Muscle layer of duodenum (tissue), 2 donors: ENCODE measurements around the gene RPP14.
"Not testable (repeated sequence)": the region's sequence is repeated elsewhere in the genome, so short reads cannot be mapped to it uniquely, and the experiment has no call there.

ENCODE experiments used
- H3K27ac ChIP-seq: one replicate; pipeline ENCODE4 v1.7.0; 2013; ENCODE audit warnings: mild to moderate bottlenecking, low read length
- H3K27me3 ChIP-seq: one replicate; pipeline ENCODE4 v1.7.0; 2013; ENCODE audit warnings: low read depth, mild to moderate bottlenecking, control low read depth, low read length
- H3K36me3 ChIP-seq, 2 donors: one replicate each; pipeline ENCODE4 v1.7.0; 2013; ENCODE audit warnings: low read length in 2 of 2, control low read depth in 1 of 2, mild to moderate bottlenecking in 1 of 2; ENCODE audit not compliant: insufficient read depth in 2 of 2, control insufficient read depth in 1 of 2
- H3K4me1 ChIP-seq, 2 donors: one replicate each; pipeline ENCODE4 v1.7.0; 2013; ENCODE audit warnings: low read length in 2 of 2, mild to moderate bottlenecking in 2 of 2, control low read depth in 1 of 2, moderate library complexity in 1 of 2; ENCODE audit not compliant: insufficient read depth in 2 of 2, control insufficient read depth in 1 of 2
- H3K4me3 ChIP-seq, 2 donors: one replicate each; pipeline ENCODE4 v1.7.0; 2013; ENCODE audit warnings: low read length in 2 of 2, low read depth in 1 of 2, mild to moderate bottlenecking in 1 of 2
- H3K9me3 ChIP-seq, 2 donors: one replicate each; pipeline ENCODE4 v1.7.0; 2013; ENCODE audit warnings: low read length in 2 of 2, control low read depth in 1 of 2, mild to moderate bottlenecking in 1 of 2; ENCODE audit not compliant: control insufficient read depth in 1 of 2
- donor health status: healthy.

The RPP14 gene

DNA sequence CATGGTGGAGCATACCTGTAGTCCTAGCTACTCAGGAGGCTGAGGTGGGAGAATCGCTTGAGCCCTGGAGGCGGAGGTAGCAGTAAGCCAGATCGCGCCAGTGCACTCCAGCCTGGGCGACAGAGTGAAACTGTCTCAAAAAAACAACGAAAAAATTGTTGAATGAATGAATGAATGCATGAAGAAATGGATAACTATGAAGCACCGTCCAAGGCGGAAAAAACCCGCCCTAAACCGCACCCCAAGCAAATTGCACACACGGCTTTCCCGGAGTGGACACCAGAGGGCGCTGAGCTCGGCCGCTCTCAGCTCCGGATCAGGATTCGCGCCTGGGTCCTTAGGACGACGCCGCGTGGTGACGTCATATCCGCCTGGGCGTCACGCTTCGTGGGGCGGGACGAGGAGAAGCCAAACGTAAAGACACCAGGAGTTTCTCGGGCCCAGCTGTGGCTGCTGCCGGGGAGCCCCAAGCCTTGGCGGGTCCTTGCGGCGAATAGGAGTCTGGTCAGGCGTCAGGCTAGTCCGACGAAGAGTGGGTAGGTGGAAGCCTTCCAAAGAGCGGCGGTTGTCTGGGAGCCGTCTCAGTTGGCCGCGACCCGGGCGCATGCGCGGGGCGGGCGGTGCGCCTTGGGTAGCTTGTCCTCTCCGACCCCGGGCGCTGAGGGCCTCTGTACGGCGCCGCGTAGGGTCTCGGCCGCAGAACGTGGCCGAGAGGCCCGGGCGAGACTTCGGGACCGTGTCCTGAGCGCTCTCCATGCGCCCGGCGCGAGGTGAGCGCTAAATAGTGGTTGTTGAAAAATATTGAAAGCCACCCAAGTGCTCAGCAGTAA lies at the start of gene RPP14, which contains the start of gene HTD2:
Gene RPP14 (plus strand): TSS at position 364 of the 830 bp plus-strand sequence. CDS start 4,085 bp downstream, outside the sequence.
Gene HTD2 (plus strand): TSS at position 639 of the 830 bp plus-strand sequence. CDS start 11,094 bp downstream, outside the sequence.
- Histone ChIP-seq H3K9me3 (no peaks in the 10 kb centered on the region), H3K36me3 (peaks cover 0 to 10% of the 10 kb centered on the region in 2 donors), H3K4me1 (peaks cover 14 to 30% of the 10 kb centered on the region in 2 donors), H3K27ac (peak within 1 kb of the TSS; percentile 97), H3K27me3 (no peaks in the 10 kb centered on the region), H3K4me3 (peak within 1 kb of the TSS; percentile 82 to 98)

GRCh38 chr3:58256511-58256910 lies 49.5 kb upstream of the RPP14 start:
- H3K36me3 ChIP-seq, result peaks cover 4 to 26% of the 10 kb centered on the region in 2 donors
- no peak overlapping the region for H3K4me3 ChIP-seq
- peaks cover 0 to 6% of the 10 kb centered on the region in 2 donors for H3K4me1 ChIP-seq
- no peaks in the 10 kb centered on the region for H3K9me3 ChIP-seq
- no peaks in the 10 kb centered on the region for H3K27me3 ChIP-seq
- no peak overlapping the region for H3K27ac ChIP-seq

DNA sequence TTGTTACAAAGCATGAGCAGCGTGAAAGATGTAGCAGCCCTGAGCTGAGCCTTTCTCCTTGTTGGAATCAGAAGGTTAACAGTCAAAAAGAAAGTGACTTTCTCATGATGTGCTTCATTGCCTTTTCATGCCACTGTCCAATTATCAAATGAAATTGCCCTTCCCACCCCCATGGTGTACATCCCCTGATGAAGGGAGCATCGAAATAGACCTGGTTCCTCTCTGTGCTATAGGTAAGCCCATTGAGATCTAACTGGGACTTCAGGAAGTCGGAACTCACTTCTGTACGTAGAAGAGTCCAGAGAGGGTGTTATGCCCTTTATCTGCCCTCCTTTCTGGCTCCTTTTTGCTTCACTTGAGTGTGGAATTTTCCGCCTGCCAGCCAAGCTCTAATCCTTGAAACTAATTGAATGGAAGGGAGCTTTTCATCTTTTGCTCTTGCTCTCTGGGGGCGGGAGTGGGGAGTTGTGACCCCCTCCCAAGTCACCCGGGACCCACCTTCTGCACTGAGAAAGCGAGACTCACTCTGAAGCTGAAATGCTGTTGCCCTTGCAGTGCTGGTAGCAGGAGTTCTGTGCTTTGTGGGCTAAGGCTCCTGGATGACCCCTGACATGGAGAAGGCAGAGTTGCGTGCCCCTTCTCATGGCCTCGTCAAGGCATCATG lies 47.5 kb upstream of the RPP14 start:
- Histone ChIP-seq H3K27me3 (no peaks in the 10 kb centered on the region), H3K36me3 (peaks cover 4 to 26% of the 10 kb centered on the region in 2 donors), H3K27ac (no peak overlapping the region), H3K4me1 (no peaks in the 10 kb centered on the region), H3K9me3 (no peaks in the 10 kb centered on the region), H3K4me3 (no peak overlapping the region)

DNA sequence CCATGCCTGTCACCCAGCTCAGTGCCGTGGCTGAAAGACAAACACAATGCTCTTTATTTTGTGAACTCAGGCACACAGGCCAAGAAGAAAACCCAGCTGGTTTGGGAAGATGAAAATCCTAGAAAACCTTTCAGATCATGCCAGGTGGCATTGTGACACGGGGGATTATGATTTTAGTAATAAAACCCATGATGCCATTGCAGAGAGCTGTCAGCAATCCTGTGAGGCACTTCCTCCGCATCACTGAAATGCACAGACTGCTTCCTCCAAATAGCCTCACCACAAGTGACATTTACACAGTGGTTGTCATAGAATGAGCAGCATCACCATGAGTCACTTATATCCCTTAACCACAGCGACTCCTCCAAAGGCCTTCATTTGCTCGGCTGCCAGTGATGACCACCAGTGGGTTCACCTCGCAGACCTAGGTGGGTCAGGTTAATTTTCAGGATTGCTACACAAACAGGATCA lies 45.7 kb upstream of the RPP14 start:
- Histone ChIP-seq H3K4me1 (no peaks in the 10 kb centered on the region), H3K9me3 (no peaks in the 10 kb centered on the region), H3K27ac (no peak overlapping the region), H3K4me3 (no peak overlapping the region), H3K36me3 (peaks cover 4 to 26% of the 10 kb centered on the region in 2 donors), H3K27me3 (no peaks in the 10 kb centered on the region)

- no peak overlapping the region for H3K27ac ChIP-seq
- H3K9me3 ChIP-seq, result no peaks in the 10 kb centered on the region
- no peaks in the 10 kb centered on the region for H3K27me3 ChIP-seq
- H3K4me1 ChIP-seq, result no peaks in the 10 kb centered on the region
- H3K4me3 ChIP-seq, result no peak overlapping the region
- peaks cover 4 to 26% of the 10 kb centered on the region in 2 donors for H3K36me3 ChIP-seq
These were observed 45.3 kb upstream of the RPP14 start for GRCh38 chr3:58260733-58261132.

GRCh38 chr3:58261954-58262666 lies 43.9 kb upstream of the RPP14 start:
- H3K9me3 ChIP-seq, result no peaks in the 10 kb centered on the region
- no peak overlapping the region for H3K27ac ChIP-seq
- H3K4me1 ChIP-seq, result no peaks in the 10 kb centered on the region
- H3K27me3 ChIP-seq, result no peaks in the 10 kb centered on the region
- no peak overlapping the region for H3K4me3 ChIP-seq
- peaks cover 0 to 24% of the 10 kb centered on the region in 2 donors for H3K36me3 ChIP-seq

GRCh38 chr3:58266577-58266976 lies 39.5 kb upstream of the RPP14 start:
- Histone ChIP-seq H3K9me3 (no peaks in the 10 kb centered on the region), H3K4me1 (no peaks in the 10 kb centered on the region), H3K4me3 (no peak overlapping the region), H3K27ac (no peak overlapping the region), H3K27me3 (no peaks in the 10 kb centered on the region), H3K36me3 (peaks cover 9 to 19% of the 10 kb centered on the region in 2 donors)

DNA sequence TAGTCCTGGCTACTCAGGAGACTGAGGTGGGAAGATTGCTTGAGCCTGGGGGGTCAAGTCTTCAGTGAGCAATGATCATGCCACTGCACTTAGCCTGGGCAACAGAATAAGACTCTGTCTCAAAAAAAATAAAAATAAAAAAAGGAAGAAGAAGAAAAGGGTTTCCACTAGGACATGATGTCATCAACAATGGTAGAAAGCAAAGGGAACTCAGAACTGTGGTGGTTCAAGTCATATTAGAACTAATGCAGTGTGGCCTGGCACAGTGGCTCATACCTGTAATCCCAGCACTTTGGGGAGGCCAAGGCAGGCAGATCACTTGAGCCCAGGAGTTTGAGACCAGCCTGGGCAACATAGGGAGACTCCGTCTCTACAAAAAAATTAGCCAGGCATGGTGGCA lies 38.5 kb upstream of the RPP14 start:
- H3K27me3 ChIP-seq, result not testable (repeated sequence)
- H3K36me3 ChIP-seq, result peaks cover 9 to 19% of the 10 kb centered on the region in 2 donors

GRCh38 chr3:58269356-58269755 lies 36.7 kb upstream of the RPP14 start:
- Histone ChIP-seq H3K4me3 (no peak overlapping the region), H3K27ac (no peak overlapping the region), H3K9me3 (no peaks in the 10 kb centered on the region), H3K36me3 (peaks cover 12 to 29% of the 10 kb centered on the region in 2 donors), H3K27me3 (no peaks in the 10 kb centered on the region), H3K4me1 (no peaks in the 10 kb centered on the region)

More for the DNA sequence above, 38.5 kb upstream of the RPP14 start:
- H3K4me3 ChIP-seq, H3K9me3 ChIP-seq, H3K4me1 ChIP-seq, H3K27ac ChIP-seq: not testable (repeated sequence)

GRCh38 chr3:58270485-58270884 lies 35.6 kb upstream of the RPP14 start:
- Histone ChIP-seq H3K36me3 (peaks cover 19 to 39% of the 10 kb centered on the region in 2 donors), H3K27me3 (no peaks in the 10 kb centered on the region), H3K9me3 (no peaks in the 10 kb centered on the region), H3K27ac (no peak overlapping the region), H3K4me3 (no peak overlapping the region), H3K4me1 (no peaks in the 10 kb centered on the region)
